ENCODE results near the gene ECT2L. TPM values are rescaled to one million over a fixed set of nuclear protein-coding genes. Genes with fewer than 3 reads are reported as not detected.

The ECT2L gene
- total and polyA plus RNA-seq, 2 donors (not counting 3 experiments of a cell fraction or from before 2014, with no cell fraction given) = not detected

GRCh38 chr6:138849791-138850190, 53.9 kb downstream of the ECT2L start:
- Histone ChIP-seq H3K9me3 (replicated peaks; ENCODE audit: control insufficient read depth, insufficient read depth, low read length) (no peaks in the 10 kb centered on the region), H3K9ac (replicated peaks; ENCODE audit: extremely low read depth, insufficient read depth, low read length) (no peak overlapping the region), H2AFZ (ENCODE audit: low read depth, low read length) (no peak overlapping the region), H3K27me3 (ENCODE audit: control insufficient read depth in 2 of 2, insufficient read depth in 2 of 2, low read length in 2 of 2) (peaks cover 0 to 2% of the 10 kb centered on the region in 2 experiments), H3K4me3 (replicated peaks in 1 of 3; ENCODE audit: insufficient read depth in 1 of 3, low read depth in 1 of 3, low read length in 3 of 3) (no peak overlapping the region), H3K36me3 (ENCODE audit: control insufficient read depth in 2 of 2, extremely low read depth in 1 of 2, insufficient read depth in 2 of 2, low read length in 2 of 2) (no peaks in the 10 kb centered on the region), H3K27ac (ENCODE audit: insufficient read depth, low read depth, low read length) (no peak overlapping the region), H3K79me2 (ENCODE audit: control insufficient read depth, insufficient read depth, low read length) (no peaks in the 10 kb centered on the region), H4K20me1 (replicated peaks; ENCODE audit: control insufficient read depth, extremely low read depth, insufficient read depth, low read length) (no peaks in the 10 kb centered on the region), H3K9me1 (replicated peaks; ENCODE audit: control insufficient read depth, extremely low read depth, insufficient read depth, low read length) (no peaks in the 10 kb centered on the region), H3K4me1 (ENCODE audit: control insufficient read depth, extremely low read depth, insufficient read depth, low read length) (no peaks in the 10 kb centered on the region), H3K4me2 (ENCODE audit: insufficient read depth, low read length) (no peak overlapping the region)
- DNase-seq (ENCODE audit: low read depth, low spot score) (no peak), FAIRE-seq (no peak)
- no TSS peak for BruUV-seq (replicated peaks)
- TF ChIP-seq POLR2A (IDR thresholded peaks at IDR 0.05; ENCODE audit: low read depth, low read length) (no peak), MYC (IDR thresholded peaks at IDR 0.05; ENCODE audit: low read depth, low read length) (no peak), EZH2 (IDR thresholded peaks at IDR 0.05; ENCODE audit: borderline replicate concordance, low read depth, low read length, severe bottlenecking) (no peak), GATA2 (IDR thresholded peaks at IDR 0.05; ENCODE audit: insufficient read depth, insufficient read length, low read depth, low read length) (no peak), JUN (IDR thresholded peaks at IDR 0.05; ENCODE audit: borderline replicate concordance, insufficient read depth, insufficient read length, low read depth) (no peak), FOS (IDR thresholded peaks at IDR 0.05; ENCODE audit: borderline replicate concordance, insufficient read depth, low read length) (no peak), CTCF (IDR thresholded peaks at IDR 0.05; ENCODE audit: extremely low read depth in 1 of 2, insufficient read depth in 1 of 2, low read depth in 1 of 2, low read length in 2 of 2) (no peak), MAX (IDR thresholded peaks at IDR 0.05; ENCODE audit: insufficient read depth, insufficient read length) (no peak), POLR2AphosphoS5 (IDR thresholded peaks at IDR 0.05; ENCODE audit: insufficient read depth, low read depth, low read length) (no peak)
- ChIA-PET POLR2A (no interaction called here), CTCF (interaction anchor here (1.0 kb wide), 1 partner anchor 33 kb away, joined by 3 read pairs; no protein-coding TSS in a partner anchor)
- dilution Hi-C loops (cut with MboI; ENCODE audit: extremely low pct_ligation_motif_present, low sequenced_read_pairs) = no loop called here
- intact Hi-C loops (cut with micrococcal nuclease) = loop anchor here (10.0 kb wide), 1 partner anchor 635 kb away; the partner anchor contains the start of gene PBOV1

All from endothelial cell of umbilical vein (primary cell).